Measurements from ENCODE around the gene LYPLAL1. TPM values are rescaled to one million over a fixed set of nuclear protein-coding genes. Genes with fewer than 3 reads are reported as not detected.

The LYPLAL1 gene
- polyA plus RNA-seq, 1 experiment: 30.1 TPM

GRCh38 chr1:219150913-219151312 is 22.8 kb upstream of the LYPLAL1 start:
- CTCF ChIA-PET: interaction anchor here (1.6 kb wide), 1 partner anchor 10 kb away, joined by 7 read pairs; no protein-coding TSS in a partner anchor
- TF ChIP-seq CTCF (IDR thresholded peaks at IDR 0.05; ENCODE audit: low read depth, low read length): no peak
- POLR2A ChIA-PET: no interaction called here
- H3K27ac ChIP-seq (ENCODE audit: low read depth, low read length): no peak overlapping the region
- H3K27me3 ChIP-seq (ENCODE audit: control insufficient read depth, insufficient read depth, low read length): no peaks in the 10 kb centered on the region
- H3K4me3 ChIP-seq (ENCODE audit: low read depth, low read length): no peak overlapping the region
- no peak for DNase-seq (ENCODE audit: low read depth, low spot score)
- no peaks in the 10 kb centered on the region for H3K9me3 ChIP-seq (ENCODE audit: control insufficient read depth, insufficient read depth, low read length)

- DNase-seq (ENCODE audit: low read depth, low spot score): no peak
- Histone ChIP-seq H3K27ac (ENCODE audit: low read depth, low read length) (no peak overlapping the region), H3K9me3 (ENCODE audit: control insufficient read depth, insufficient read depth, low read length) (no peaks in the 10 kb centered on the region), H3K27me3 (ENCODE audit: control insufficient read depth, insufficient read depth, low read length) (no peaks in the 10 kb centered on the region), H3K4me3 (ENCODE audit: low read depth, low read length) (no peak overlapping the region)
- ChIA-PET POLR2A (no interaction called here), CTCF (interaction anchor here (1.6 kb wide), 1 partner anchor 9 kb away, joined by 7 read pairs; no protein-coding TSS in a partner anchor)
- no peak for TF ChIP-seq CTCF (IDR thresholded peaks at IDR 0.05; ENCODE audit: low read depth, low read length)
Observed at GRCh38 chr1:219151467-219151866, 22.2 kb upstream of the LYPLAL1 start.

- TF ChIP-seq CTCF (IDR thresholded peaks at IDR 0.05; ENCODE audit: low read depth, low read length): no peak
- ChIA-PET POLR2A (no interaction called here), CTCF (no interaction called here)
- Histone ChIP-seq H3K27me3 (ENCODE audit: control insufficient read depth, insufficient read depth, low read length) (no peaks in the 10 kb centered on the region), H3K4me3 (ENCODE audit: low read depth, low read length) (no peak overlapping the region), H3K27ac (ENCODE audit: low read depth, low read length) (no peak overlapping the region), H3K9me3 (ENCODE audit: control insufficient read depth, insufficient read depth, low read length) (no peaks in the 10 kb centered on the region)
- DNase-seq (ENCODE audit: low read depth, low spot score): no peak
Observed at GRCh38 chr1:219152751-219153150, 20.9 kb upstream of the LYPLAL1 start.

GRCh38 chr1:219153723-219154122 is 20.0 kb upstream of the LYPLAL1 start:
- CTCF ChIA-PET: interaction anchor here (0.6 kb wide), 1 partner anchor 203 kb away, joined by 3 read pairs; no protein-coding TSS in a partner anchor
- no peak overlapping the region for H3K4me3 ChIP-seq (ENCODE audit: low read depth, low read length)
- no peaks in the 10 kb centered on the region for H3K27me3 ChIP-seq (ENCODE audit: control insufficient read depth, insufficient read depth, low read length)
- H3K27ac ChIP-seq (ENCODE audit: low read depth, low read length): no peak overlapping the region
- POLR2A ChIA-PET: no interaction called here
- TF ChIP-seq CTCF (IDR thresholded peaks at IDR 0.05; ENCODE audit: low read depth, low read length): no peak
- no peak for DNase-seq (ENCODE audit: low read depth, low spot score)
- no peaks in the 10 kb centered on the region for H3K9me3 ChIP-seq (ENCODE audit: control insufficient read depth, insufficient read depth, low read length)

- Histone ChIP-seq H3K27ac (ENCODE audit: low read depth, low read length) (no peak overlapping the region), H3K27me3 (ENCODE audit: control insufficient read depth, insufficient read depth, low read length) (no peaks in the 10 kb centered on the region), H3K9me3 (ENCODE audit: control insufficient read depth, insufficient read depth, low read length) (no peaks in the 10 kb centered on the region), H3K4me3 (ENCODE audit: low read depth, low read length) (no peak overlapping the region)
- DNase-seq (ENCODE audit: low read depth, low spot score): no peak
- no peak for TF ChIP-seq CTCF (IDR thresholded peaks at IDR 0.05; ENCODE audit: low read depth, low read length)
- ChIA-PET POLR2A (no interaction called here), CTCF (no interaction called here)
Observed at GRCh38 chr1:219155135-219155534, 18.5 kb upstream of the LYPLAL1 start.
